Activated CD8-positive, alpha-beta T cell treated with anti-CD3 and anti-CD28 coated beads for 36 hours (primary cell): ENCODE measurements around the gene SLC7A5. TPM values are rescaled to one million over a fixed set of nuclear protein-coding genes. Genes with fewer than 3 reads are reported as not detected.

ENCODE experiments used
- ATAC-seq: fragments of 200-7000 bp; cut with Tn5 transposase; one replicate; pipeline ENCODE4 v1.10.0; 2021; ENCODE audit warnings: mild to moderate bottlenecking, moderate library complexity
- CTCF ChIA-PET: fragments of 350-600 bp; sonication (Branson Sonifier 250); formaldehyde crosslinking; loops from one replicate; lab custom pipeline; 2021; ENCODE audit warnings: antibody characterized with exemption; lab: Charles Lee
- POLR2A ChIA-PET: fragments of 350-600 bp; sonication (Branson Sonifier 250); formaldehyde crosslinking; loops from one replicate; lab custom pipeline; 2021; ENCODE audit warnings: antibody characterized with exemption; lab: Charles Lee
- DNase-seq: peaks from one replicate; pipeline ENCODE4 v3.0.0-alpha.2; 2020
- H3K27ac Mint-ChIP-seq: one replicate; pipeline ENCODE4 v1.8.0; 2021; ENCODE audit warnings: mild to moderate bottlenecking, mixed read lengths
- H3K27me3 Mint-ChIP-seq: one replicate; pipeline ENCODE4 v1.8.0; 2021; ENCODE audit warnings: mixed read lengths
- H3K36me3 Mint-ChIP-seq: one replicate; pipeline ENCODE4 v1.8.0; 2021; ENCODE audit warnings: low read depth, mixed read lengths
- H3K4me1 Mint-ChIP-seq: one replicate; pipeline ENCODE4 v1.8.0; 2021; ENCODE audit warnings: low read depth, mixed read lengths
- H3K4me3 Mint-ChIP-seq: one replicate; pipeline ENCODE4 v1.8.0; 2021; ENCODE audit warnings: mild to moderate bottlenecking, moderate library complexity, mixed read lengths
- H3K9me3 Mint-ChIP-seq: one replicate; pipeline ENCODE4 v1.8.0; 2021; ENCODE audit warnings: mixed read lengths
- intact Hi-C: fragments of 100-400 bp; cut with micrococcal nuclease; formaldehyde crosslinking; loops from one replicate; pipeline ENCODE4 v1.10.0; 2022
- total RNA-seq, 2 experiments: library from RNA; stranded (reverse); gene quantifications; one replicate each; pipeline ENCODE4 v1.2.3, GENCODE V29; 2021
- TF ChIP-seq, protein P1 (sequence below): fragments of 200-600 bp; IDR thresholded peaks from one replicate; pipeline ENCODE4 v1.8.0; 2022; ENCODE audit warnings: antibody characterized with exemption, mild to moderate bottlenecking

Gene SLC7A5
- total RNA-seq, 2 experiments from 2014 or later = 230 to 236 TPM

DNA sequence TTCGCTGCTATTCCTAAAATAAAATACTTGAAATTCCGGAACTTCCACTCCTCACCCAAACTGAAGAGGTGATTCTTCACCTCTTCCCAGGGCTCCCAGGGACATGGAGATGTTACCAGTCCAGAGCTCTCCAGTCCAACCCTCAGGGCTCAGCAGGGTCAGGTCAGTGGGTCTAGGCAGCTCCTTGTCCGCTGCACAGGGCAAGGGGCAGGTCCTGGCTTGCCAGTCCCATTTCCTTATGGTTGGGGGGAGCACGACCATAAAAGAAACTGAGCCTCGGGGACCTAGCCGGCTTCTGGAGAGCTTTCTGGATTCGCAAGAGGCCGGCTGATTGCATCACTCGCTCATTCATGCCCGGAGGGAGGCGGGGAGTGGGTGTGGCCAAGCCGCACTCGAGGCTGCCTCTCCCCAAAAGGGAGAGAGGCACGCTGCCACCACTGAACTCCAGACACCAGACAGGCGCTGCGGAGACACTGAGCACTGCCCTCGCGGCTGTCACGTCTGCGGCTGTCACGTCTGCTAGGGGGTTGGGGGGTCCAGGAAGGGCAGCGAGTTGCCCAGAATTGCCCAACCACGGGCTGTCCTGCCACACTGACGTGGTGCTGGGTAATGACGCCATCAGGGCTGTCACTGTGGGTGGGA lies 15.8 kb downstream of the SLC7A5 start:
- Mint-ChIP-seq H3K27ac (peak overlapping the region; percentile 93), H3K4me1 (peaks cover 62% of the 10 kb centered on the region), H3K9me3 (no peaks in the 10 kb centered on the region), H3K4me3 (peak overlapping the region; percentile 68), H3K27me3 (no peaks in the 10 kb centered on the region), H3K36me3 (peaks cover 77% of the 10 kb centered on the region)
- CTCF ChIA-PET = interaction anchor here (1.4 to 8.9 kb wide), 3 partner anchors 15 to 73 kb away, joined by 5 to 178 read pairs (median 75); partner anchors contain the start of gene SLC7A5
- TF ChIP-seq, protein P1, sequence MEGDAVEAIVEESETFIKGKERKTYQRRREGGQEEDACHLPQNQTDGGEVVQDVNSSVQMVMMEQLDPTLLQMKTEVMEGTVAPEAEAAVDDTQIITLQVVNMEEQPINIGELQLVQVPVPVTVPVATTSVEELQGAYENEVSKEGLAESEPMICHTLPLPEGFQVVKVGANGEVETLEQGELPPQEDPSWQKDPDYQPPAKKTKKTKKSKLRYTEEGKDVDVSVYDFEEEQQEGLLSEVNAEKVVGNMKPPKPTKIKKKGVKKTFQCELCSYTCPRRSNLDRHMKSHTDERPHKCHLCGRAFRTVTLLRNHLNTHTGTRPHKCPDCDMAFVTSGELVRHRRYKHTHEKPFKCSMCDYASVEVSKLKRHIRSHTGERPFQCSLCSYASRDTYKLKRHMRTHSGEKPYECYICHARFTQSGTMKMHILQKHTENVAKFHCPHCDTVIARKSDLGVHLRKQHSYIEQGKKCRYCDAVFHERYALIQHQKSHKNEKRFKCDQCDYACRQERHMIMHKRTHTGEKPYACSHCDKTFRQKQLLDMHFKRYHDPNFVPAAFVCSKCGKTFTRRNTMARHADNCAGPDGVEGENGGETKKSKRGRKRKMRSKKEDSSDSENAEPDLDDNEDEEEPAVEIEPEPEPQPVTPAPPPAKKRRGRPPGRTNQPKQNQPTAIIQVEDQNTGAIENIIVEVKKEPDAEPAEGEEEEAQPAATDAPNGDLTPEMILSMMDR = no peak
- POLR2A ChIA-PET = interaction anchor here (0.7 to 1.9 kb wide), 10 partner anchors 10 to 88 kb away, joined by 3 to 20 read pairs (median 7); partner anchors contain the start of gene KLHDC4
- DNase-seq = peak; percentile 97
- ATAC-seq = peak; percentile 80
- intact Hi-C loops = loop anchor here (10.0 kb wide), 1 partner anchor 359 kb away; the partner anchor contains the start of gene ZCCHC14

DNA sequence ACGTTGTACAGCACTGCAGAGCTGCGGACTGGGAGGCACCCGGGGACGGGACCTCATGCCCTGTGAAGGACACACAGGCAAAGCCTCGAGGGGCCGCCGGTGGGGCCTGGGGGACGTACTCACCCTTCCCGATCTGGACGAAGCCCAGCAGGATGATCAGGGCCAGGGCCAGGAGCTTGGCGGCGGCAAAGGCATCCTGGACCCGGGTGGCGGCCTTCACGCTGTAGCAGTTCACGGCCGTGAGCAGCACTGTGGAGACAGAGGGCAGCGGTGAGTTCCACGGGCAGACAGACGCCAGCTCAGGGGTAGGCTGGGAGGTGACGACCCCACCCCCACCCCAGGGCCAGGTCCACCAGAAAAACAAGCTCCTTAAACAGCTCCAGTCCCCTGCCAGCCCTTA lies 17.7 kb downstream of the SLC7A5 start:
- intact Hi-C loops = loop anchor here (10.0 kb wide), 1 partner anchor 357 kb away; the partner anchor contains the start of gene ZCCHC14
- no peaks in the 10 kb centered on the region for H3K9me3 Mint-ChIP-seq
- ChIA-PET POLR2A (interaction anchor here (1.2 to 3.6 kb wide), 7 partner anchors 9 to 72 kb away, joined by 3 to 28 read pairs (median 4); no protein-coding TSS in a partner anchor), CTCF (interaction anchor here (1.6 to 8.9 kb wide), 5 partner anchors 17 to 97 kb away, joined by 4 to 178 read pairs (median 18); partner anchors contain the start of gene SLC7A5)
- H3K36me3 Mint-ChIP-seq = peaks cover 73% of the 10 kb centered on the region
- TF ChIP-seq, protein P1 = no peak
- ATAC-seq (no peak), DNase-seq (no peak)
- H3K4me3 Mint-ChIP-seq = no peak overlapping the region
- H3K27ac Mint-ChIP-seq = peak overlapping the region; percentile 93
- H3K27me3 Mint-ChIP-seq = no peaks in the 10 kb centered on the region
- H3K4me1 Mint-ChIP-seq = peaks cover 47% of the 10 kb centered on the region

DNA sequence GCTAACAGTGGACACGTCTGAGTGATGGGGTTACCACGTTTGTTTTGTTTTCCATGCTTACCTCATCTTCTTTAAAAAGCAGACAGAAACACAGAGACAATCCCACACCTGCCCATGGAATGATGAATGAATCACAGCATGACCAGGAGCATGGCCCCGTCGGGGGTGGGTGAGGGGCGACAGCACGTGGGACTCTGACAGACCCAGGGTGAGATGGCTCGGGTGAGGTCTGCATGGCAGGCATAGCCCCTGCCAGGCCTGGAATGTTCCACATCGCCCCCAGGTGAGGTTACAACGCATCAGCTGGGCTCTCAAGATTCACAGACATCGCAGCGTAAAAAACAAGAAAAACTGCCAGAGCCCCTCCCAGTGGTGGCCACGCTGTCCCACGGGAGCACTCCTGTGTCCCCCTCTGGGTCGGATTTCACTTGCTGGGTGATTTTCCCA lies 18.1 kb downstream of the SLC7A5 start:
- no peak for ATAC-seq
- DNase-seq = no peak
- H3K4me3 Mint-ChIP-seq = no peak overlapping the region
- TF ChIP-seq, protein P1 = no peak
- ChIA-PET POLR2A (interaction anchor here (1.2 to 3.6 kb wide), 7 partner anchors 9 to 72 kb away, joined by 3 to 28 read pairs (median 4); no protein-coding TSS in a partner anchor), CTCF (interaction anchor here (1.0 to 8.9 kb wide), 7 partner anchors 17 to 97 kb away, joined by 4 to 178 read pairs (median 18); partner anchors contain the start of gene SLC7A5)
- H3K27ac Mint-ChIP-seq = peak overlapping the region; percentile 55
- H3K36me3 Mint-ChIP-seq = peaks cover 73% of the 10 kb centered on the region
- H3K4me1 Mint-ChIP-seq = peaks cover 45% of the 10 kb centered on the region
- no peaks in the 10 kb centered on the region for H3K9me3 Mint-ChIP-seq
- no peaks in the 10 kb centered on the region for H3K27me3 Mint-ChIP-seq
- intact Hi-C loops = loop anchor here (10.0 kb wide), 1 partner anchor 356 kb away; the partner anchor contains the start of gene ZCCHC14

DNA sequence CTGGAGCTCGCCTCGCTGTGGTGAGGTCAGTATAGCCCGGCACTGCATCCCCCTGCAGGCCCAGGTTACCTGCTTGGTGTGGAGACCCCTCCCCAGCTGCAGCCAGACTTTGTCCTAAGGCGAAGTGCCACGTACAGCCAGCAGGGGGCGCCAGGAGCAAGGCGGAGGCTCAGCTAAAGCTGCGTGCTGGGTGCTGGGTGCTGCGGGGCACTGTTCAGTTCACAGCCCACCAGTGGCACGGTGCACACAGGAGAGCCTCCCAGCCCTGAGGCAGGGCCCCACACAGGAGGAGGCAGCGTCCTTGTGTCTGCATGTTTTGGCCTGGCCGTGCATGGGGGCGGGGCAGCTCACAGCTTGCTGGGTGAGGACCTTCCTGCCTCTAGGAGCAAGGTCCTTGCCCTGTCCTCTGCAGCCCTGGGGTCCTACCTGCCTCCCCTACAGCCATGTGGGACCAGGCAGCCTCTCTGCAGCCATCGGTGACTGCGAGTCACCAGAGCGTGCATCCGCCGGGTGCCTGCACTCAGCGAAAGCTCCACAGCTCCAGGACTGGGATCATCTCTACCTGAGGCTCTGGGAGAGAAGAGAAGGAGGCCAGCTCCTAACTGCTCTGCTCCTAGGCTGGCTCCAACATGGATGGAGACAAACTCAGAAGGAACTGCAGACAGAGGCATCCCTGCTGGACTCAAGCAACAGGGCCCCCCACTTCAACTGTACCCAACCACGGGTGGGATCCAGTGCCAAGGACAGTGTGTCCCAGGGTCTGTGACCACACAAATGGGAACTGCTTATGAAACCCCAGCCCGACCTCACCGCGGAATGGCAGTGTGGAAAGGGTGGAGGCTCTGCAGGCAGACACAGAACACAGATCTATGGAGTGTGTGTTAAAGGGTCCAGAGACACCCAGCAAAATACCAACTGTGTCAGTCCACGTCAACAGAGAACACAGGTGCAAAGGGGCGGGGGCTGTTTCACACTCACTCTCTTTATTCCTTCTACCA lies 19.0 kb downstream of the SLC7A5 start:
- TF ChIP-seq, protein P1 = peak; percentile 96
- Mint-ChIP-seq H3K36me3 (peaks cover 66% of the 10 kb centered on the region), H3K9me3 (no peaks in the 10 kb centered on the region), H3K4me3 (no peak overlapping the region), H3K4me1 (peaks cover 36% of the 10 kb centered on the region), H3K27me3 (no peaks in the 10 kb centered on the region), H3K27ac (peak overlapping the region; percentile 15)
- peak; percentile 38 for ATAC-seq
- DNase-seq = peak; percentile 81
- ChIA-PET CTCF (interaction anchor here (0.6 to 8.9 kb wide), 37 partner anchors 10 to 118 kb away, joined by 3 to 178 read pairs (median 5); partner anchors contain the start of genes BANP, KLHDC4 and SLC7A5), POLR2A (interaction anchor here (0.8 to 3.6 kb wide), 14 partner anchors 8 to 71 kb away, joined by 3 to 28 read pairs (median 4); no protein-coding TSS in a partner anchor)
- intact Hi-C loops = loop anchor here (10.0 kb wide), 1 partner anchor 356 kb away; the partner anchor contains the start of gene ZCCHC14
